Astrocyte (in vitro differentiated cells and primary cell): ENCODE results near the gene NIPSNAP2.

Experiments used
- EZH2 ChIP-seq: IDR thresholded peaks from 2 replicates; pipeline ENCODE4 v1.6.1; 2012; ENCODE audit warnings: mild to moderate bottlenecking, low read length, inconsistent platforms; ENCODE audit not compliant: insufficient read depth
- TF ChIP-seq, protein P1 (sequence below): IDR thresholded peaks from 2 replicates; pipeline ENCODE4 v1.5.1; 2011; ENCODE audit warnings: low read depth, mild to moderate bottlenecking, inconsistent platforms, low read length, moderate library complexity; ENCODE audit not compliant: insufficient read depth

DNA sequence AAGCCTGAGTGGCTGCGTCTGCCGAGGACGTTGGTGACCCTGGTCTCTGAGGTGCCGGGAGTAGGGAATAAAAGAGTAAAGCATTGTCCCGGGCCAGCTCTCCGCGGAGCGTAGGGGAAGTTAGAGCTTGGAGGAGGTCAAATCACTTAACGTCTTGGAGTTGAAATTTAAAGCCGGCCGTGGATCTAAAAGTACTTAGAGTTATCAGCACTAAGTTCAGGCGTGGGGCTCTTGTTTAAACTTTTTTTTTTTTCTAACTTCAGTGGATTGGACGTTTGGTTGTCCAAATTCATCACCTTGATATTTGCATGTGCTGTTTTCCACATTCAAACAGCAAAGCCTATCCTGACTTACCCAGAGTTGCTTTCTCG is 700 bp downstream of the NIPSNAP2 start:
- TF ChIP-seq, protein P1, sequence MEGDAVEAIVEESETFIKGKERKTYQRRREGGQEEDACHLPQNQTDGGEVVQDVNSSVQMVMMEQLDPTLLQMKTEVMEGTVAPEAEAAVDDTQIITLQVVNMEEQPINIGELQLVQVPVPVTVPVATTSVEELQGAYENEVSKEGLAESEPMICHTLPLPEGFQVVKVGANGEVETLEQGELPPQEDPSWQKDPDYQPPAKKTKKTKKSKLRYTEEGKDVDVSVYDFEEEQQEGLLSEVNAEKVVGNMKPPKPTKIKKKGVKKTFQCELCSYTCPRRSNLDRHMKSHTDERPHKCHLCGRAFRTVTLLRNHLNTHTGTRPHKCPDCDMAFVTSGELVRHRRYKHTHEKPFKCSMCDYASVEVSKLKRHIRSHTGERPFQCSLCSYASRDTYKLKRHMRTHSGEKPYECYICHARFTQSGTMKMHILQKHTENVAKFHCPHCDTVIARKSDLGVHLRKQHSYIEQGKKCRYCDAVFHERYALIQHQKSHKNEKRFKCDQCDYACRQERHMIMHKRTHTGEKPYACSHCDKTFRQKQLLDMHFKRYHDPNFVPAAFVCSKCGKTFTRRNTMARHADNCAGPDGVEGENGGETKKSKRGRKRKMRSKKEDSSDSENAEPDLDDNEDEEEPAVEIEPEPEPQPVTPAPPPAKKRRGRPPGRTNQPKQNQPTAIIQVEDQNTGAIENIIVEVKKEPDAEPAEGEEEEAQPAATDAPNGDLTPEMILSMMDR = no peak
- no peak for TF ChIP-seq EZH2
